GM19043 (cell line): ENCODE measurements around the gene HS1BP3.
A peak's percentile ranks its signal among the peaks of the same experiment; 100 is the strongest.

Source experiments
- ATAC-seq: cut with Tn5 transposase; IDR thresholded peaks from one replicate; pipeline ENCODE4 v1.9.1; 2021; ENCODE audit warnings: low read depth; ENCODE audit not compliant: unreplicated experiment

The HS1BP3 gene

GRCh38 chr2:20650877-20651730 lies at the start of gene HS1BP3:
Gene HS1BP3, minus strand, starts transcription at chr2:20651098. Its CDS starts 35 bp downstream, at chr2:20651063.
- peak; percentile 96 for ATAC-seq

- no peak for ATAC-seq
Observed at GRCh38 chr2:20698916-20699613, 48.2 kb upstream of the HS1BP3 start.

- ATAC-seq: no peak
Observed at GRCh38 chr2:20697322-20697934, 46.5 kb upstream of the HS1BP3 start.

- no peak for ATAC-seq
Observed at GRCh38 chr2:20696366-20696765, 45.5 kb upstream of the HS1BP3 start.

- no peak for ATAC-seq
Observed at GRCh38 chr2:20693317-20693716, 42.4 kb upstream of the HS1BP3 start.

- ATAC-seq: no peak
Observed at GRCh38 chr2:20692081-20692480, 41.2 kb upstream of the HS1BP3 start.

GRCh38 chr2:20691076-20691734 lies 40.3 kb upstream of the HS1BP3 start:
- ATAC-seq: no peak

- ATAC-seq: no peak
Observed at GRCh38 chr2:20689428-20690264, 38.7 kb upstream of the HS1BP3 start.

GRCh38 chr2:20687260-20687832 lies 36.4 kb upstream of the HS1BP3 start:
- ATAC-seq: no peak

GRCh38 chr2:20684581-20685063 lies 33.7 kb upstream of the HS1BP3 start:
- ATAC-seq: no peak

- ATAC-seq: no peak
Observed at GRCh38 chr2:20682167-20682920, 31.4 kb upstream of the HS1BP3 start.

GRCh38 chr2:20680744-20681375 lies 30.0 kb upstream of the HS1BP3 start:
- ATAC-seq: no peak

GRCh38 chr2:20678780-20679179 lies 27.9 kb upstream of the HS1BP3 start:
- no peak for ATAC-seq

- no peak for ATAC-seq
Observed at GRCh38 chr2:20678086-20678395, 27.1 kb upstream of the HS1BP3 start.

GRCh38 chr2:20677301-20678085 lies 26.6 kb upstream of the HS1BP3 start:
- peak; percentile 20 for ATAC-seq

- peak; percentile 76 for ATAC-seq
Observed at GRCh38 chr2:20676353-20677215, 25.7 kb upstream of the HS1BP3 start.
